ENCODE measurements around the gene NAV1.

- TF ChIP-seq CTCF (IDR thresholded peaks at IDR 0.05): no peak
- no peak for TF ChIP-seq POLR2A (IDR thresholded peaks at IDR 0.05)
These were observed 29.1 kb upstream of the NAV1 start for GRCh38 chr1:201509601-201510374.
